ENCODE data around the gene WDR93. TPM values are rescaled to one million over a fixed set of nuclear protein-coding genes. Genes with fewer than 3 reads are reported as not detected.

Gene WDR93
- 0.06 TPM for polyA plus RNA-seq (2013, experiment 1 of 2; ENCODE audit: insufficient read length)
- 0.25 TPM for polyA plus RNA-seq (2013, experiment 2 of 2; ENCODE audit: insufficient read length)

- DNase-seq = peak; percentile 72
Measured at GRCh38 chr15:89690276-89691218, at the start of gene WDR93, which contains the start of gene PEX11A. TSS of gene WDR93 (plus strand) at chr15:89690811. CDS start at chr15:89701747, 10,936 bp downstream. TSS of gene PEX11A (minus strand) at chr15:89690754. CDS start at chr15:89690632, 122 bp downstream.

DNA sequence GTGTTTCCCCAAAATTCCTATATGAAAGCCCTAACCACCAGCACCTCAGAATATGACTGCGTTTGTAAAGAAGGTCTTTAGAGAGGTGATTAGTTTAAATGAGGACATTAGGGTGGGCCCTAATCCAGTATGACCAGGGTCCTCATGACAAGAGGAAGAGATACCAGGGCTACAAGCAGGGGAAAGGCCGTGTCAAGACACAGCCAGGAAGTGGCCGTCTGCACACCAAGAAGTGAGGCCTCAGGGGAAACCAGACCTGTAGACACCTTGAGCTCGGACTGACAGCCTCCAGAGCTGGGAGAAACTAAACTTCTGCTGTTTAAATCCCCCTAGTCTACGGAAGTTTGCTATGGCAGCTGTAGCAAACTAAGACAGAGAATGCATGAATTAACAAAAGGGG lies 49.6 kb upstream of the WDR93 start:
- no peak for DNase-seq

- DNase-seq = no peak
Measured at GRCh38 chr15:89642106-89642505, 48.5 kb upstream of the WDR93 start.

- no peak for DNase-seq
Measured at GRCh38 chr15:89645680-89646079, 44.9 kb upstream of the WDR93 start.

DNA sequence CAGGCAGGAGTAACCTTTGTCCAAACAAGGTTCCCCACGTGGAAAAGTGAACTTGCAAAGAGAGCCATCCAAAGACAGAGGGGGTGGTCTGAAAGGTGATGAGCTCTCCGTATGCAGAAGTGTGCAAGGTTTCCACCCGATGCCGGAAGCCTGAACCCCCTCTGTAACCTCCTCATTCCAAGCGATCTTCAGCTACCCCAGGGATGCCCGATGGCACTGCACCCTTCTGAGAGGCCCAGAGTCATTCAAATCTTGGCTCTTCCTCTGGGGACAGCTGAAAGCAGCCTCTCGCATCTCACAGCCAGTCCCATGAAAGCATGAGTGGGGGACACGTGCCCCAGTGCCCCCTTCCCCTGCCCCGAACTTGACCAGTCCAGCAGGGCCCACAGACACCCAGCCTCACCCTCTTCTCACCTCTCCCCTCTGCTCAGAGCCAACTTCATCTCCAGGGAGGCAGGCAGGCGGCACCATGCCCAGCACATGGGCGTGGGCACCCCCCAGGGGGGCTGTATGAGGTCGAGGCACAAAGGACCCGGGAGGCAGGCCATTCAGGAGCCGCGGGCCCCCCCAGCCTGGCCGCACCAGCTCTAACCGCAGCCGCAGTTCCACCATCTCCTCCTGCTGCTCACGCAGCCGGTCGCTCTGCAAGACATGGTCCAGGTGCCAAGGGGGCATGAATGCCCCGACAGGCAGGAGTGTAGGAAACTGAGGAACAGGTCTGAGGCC lies 44.0 kb upstream of the WDR93 start:
- DNase-seq = no peak

- DNase-seq = peak; percentile 58
Measured at GRCh38 chr15:89647191-89647851, 43.3 kb upstream of the WDR93 start.

DNA sequence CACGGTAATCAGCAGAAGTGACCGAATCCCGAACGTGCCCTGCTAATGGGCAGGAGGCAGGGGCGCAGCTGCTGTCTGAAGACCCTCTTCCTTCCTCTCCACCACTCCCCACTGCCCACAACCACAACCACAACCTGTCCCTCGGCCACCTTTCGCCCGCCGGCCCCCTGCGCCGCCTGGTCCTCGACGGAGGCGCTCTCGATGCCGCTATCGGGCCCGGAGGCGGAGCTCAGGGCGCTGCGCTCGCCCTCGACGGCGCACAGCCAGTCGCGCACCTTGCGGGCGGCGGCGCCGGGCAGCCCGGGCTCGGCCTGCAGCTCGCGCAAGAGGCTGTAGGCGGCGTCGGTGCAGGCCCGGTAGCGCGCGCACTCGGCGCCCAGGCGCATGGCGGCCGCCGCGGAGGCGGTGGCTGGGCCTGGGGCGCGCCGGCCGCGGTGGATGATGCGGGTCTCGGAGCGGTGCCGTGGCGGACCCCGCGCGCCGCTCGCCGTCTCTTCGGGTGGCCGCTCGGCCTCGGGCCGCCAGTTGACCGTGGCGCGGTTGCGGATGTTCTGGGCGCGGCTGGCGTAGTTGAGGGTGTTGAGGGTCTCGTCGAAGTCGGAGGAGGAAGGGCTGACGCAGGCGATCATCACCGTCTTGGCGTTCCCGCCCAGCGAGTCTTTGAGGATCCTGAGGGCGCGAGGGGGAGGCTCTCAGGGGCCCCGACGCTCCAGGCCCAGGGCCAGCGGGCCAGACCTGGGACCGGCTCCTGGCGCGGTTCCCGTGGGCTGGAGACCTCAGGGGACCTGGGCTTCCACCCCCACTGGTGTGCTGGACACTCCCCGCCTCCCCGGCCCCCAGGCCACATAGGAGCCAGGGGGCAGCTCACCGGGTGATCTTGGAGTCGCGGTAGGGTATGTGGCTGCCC lies 42.3 kb upstream of the WDR93 start:
- DNase-seq = no peak

DNA sequence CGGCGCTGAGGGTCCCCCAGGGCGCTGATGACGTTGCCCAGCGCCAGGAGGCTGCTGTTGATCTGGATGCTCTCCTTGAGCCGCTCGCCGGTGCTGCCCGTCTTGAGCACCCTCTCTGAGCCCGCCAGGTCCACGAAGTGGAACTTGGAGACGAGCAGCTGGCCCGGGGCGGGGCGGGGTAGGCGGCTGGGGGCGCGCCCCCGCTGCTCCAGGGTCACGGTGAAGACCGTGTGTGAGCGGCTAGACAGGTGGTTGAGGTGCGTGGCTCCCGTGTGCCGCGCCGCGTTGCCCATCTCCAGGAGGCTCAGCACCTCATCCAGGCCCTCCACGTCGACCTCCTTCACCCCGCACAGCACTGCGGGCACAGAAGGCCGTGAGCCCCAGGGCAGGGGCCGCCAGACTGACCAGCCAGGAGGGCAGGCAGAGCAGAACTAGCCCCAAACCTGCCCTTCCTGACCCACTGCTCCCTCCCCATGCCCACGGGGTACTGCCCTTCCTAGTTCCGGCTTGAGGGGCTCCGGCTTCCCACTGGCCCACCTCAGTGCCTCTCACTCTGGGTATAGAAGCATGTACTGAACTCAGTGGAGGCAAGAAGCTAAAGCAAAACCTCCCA lies 41.5 kb upstream of the WDR93 start:
- DNase-seq = no peak

DNA sequence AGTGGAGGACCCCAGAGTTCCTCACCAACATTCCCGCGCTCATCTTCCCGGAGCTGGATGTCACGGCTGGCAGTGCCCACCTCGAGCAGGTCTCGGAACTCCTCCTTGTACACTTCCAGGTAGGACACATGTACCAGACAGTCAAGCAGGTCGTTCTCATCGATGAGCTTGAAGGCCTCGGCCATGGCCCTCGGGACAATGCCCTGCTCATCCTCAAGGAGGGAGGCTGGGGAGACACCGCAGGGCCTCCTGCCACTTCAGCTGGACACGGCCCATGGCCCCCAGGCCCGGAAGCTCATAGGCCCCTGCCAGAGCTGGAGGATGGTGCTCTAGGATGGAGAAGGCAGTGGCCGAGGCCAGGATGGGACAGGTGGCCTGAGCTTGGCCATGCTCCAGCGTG lies 40.9 kb upstream of the WDR93 start:
- no peak for DNase-seq

- no peak for DNase-seq
Measured at GRCh38 chr15:89652131-89652530, 38.5 kb upstream of the WDR93 start.

GRCh38 chr15:89652666-89653065 lies 37.9 kb upstream of the WDR93 start:
- no peak for DNase-seq

DNA sequence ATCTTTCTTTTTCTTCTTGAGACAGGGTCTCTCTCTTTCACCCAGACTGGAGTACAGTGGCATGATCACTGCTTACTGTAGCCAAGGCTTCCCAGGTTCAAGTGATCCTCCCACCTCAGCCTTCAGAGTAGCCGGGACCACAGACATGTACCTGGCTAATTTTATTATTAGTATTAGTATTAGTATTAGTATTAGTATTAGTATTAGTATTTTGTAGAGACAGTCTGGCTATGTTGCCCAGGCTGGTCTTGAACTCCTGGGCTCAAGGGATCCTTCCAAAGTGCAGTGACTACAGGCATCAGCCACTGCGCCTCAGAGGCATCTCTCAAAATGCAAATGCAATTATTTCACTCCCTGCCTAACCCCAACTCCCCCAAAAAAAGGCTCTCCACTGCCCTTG lies 37.0 kb upstream of the WDR93 start:
- DNase-seq = no peak

DNA sequence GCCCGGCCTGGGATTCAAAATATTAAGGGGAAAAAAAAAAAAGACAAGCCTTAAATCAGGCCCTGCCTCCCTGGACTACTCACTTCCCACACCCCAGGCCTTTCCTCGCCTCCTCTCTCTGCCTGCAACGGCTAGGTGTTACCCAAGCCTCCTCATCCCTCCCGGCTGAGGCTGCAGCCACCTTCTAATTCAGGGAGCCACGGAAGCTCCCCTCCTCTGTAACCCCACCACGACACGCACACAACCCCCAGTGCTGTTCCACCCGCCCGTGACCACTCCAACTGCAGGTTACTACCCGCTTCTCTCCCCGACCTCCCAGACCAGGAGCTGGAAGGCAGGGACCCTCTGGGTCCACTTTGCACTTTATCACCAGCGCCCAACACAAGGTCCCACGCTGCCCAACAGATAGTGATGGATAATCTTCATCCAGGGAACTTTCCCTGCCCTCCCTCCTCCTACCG lies 36.3 kb upstream of the WDR93 start:
- DNase-seq = peak; percentile 33

GRCh38 chr15:89654847-89655805 lies 35.5 kb upstream of the WDR93 start, which contains the start of gene KIF7:
TSS of gene KIF7 (minus strand) at chr15:89655467. CDS start at chr15:89652930, 2,537 bp downstream.
- peak; percentile 68 for DNase-seq

DNA sequence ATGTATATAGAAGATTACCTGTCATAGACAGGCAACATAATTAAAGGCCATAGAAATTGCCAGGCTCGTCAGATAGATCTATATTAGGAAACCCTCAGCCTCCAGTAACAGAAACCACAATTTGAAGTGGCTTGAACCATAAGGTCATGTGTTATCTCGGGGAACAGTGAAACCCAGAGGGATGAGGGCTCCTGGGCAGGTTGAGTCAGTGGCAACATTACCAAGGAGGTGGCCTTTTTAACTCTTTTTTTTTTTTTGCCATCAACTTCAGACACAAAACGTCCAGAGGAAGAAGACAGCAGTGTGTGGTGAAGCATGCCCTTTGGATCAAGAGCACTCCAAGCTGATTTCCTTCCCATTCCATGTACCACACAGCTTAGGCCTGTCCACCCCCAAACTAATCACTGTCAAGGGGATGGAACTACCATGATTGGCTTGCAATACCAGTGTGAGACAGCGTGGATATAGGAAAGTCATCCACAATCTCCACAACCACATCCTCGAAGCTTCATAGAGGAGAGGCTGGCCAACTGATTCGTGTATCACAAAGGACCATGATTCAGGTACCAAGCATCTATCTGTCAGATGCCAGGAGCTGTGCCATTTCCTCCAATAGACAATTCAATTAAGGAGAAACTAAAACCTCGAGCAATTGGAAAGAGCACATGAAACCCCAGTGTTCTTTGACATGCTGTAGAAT lies 34.3 kb upstream of the WDR93 start:
- no peak for DNase-seq

GRCh38 chr15:89657686-89658200 lies 32.9 kb upstream of the WDR93 start:
- DNase-seq = no peak

DNA sequence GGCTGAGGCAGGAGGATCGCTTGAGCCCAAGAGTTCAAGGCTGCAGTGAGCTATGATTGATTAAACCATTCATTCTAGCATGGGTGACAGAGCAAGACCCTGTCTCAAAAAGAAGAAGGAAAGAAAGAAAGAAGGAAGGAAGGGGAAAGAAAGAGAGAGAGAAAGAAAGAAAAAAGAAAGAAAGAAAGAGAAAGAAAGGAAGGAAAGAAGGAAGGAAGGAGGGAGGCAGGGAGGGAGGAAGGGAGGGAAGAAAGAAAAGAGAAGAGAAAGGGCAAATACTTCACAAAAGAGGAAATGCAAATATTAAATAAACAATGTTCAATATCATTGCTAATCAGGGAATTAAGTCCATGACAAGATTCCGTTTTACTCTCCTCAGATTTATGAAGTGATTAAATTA lies 31.3 kb upstream of the WDR93 start:
- DNase-seq = no peak

DNA sequence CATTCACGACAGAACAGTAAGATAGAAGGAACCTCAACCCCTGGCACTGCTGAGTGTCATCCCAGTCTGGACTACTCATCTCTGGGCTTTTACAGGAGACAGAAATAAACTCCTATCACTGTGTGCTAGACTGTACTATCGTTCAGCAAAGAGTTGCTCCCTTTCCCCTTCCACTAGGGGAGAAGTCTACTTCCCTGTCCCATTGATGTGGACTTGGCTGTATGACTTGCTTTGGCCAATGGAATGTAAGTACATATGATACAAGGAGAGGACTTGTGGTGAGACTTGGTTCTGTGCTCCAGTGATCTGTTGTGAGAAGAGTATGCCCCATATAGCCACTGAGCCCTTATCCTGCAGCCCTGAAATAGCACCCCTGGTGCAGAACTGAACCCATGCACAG lies 30.1 kb upstream of the WDR93 start:
- no peak for DNase-seq
